Posterior vena cava (tissue), 2 donors: ENCODE results near the gene INF2. TPM values are rescaled to one million over a fixed set of nuclear protein-coding genes. Genes with fewer than 3 reads are reported as not detected.
"Not testable (repeated sequence)": the region's sequence is repeated elsewhere in the genome, so short reads cannot be mapped to it uniquely, and the experiment has no call there.

Experiments used
- DNase-seq: peaks from one replicate; pipeline ENCODE4 v3.0.0-alpha.2; 2020; ENCODE audit warnings: low spot score
- intact Hi-C, 2 donors: fragments of 100-400 bp; cut with DNase I; formaldehyde crosslinking; loops; one replicate each; pipeline versions ENCODE4 v1.14.1 to v1.14.2; 2022 to 2023
- total RNA-seq, 2 donors: library from RNA; stranded (reverse); fragmentation: NEBNext Ultra II Directional; extraction: Animal tissue kit (Norgen Biotek cat#: 25700); gene quantifications; one replicate each; pipeline ENCODE4 v1.2.1, GENCODE V29; 2021
- donor health status: DM: yes; HTN: yes; CAD: no.
- donor health status: DM: yes; HTN: yes; CAD: no.

INF2 gene
- total RNA-seq, 2 donors from 2014 or later = 70.5 to 78.7 TPM

DNA sequence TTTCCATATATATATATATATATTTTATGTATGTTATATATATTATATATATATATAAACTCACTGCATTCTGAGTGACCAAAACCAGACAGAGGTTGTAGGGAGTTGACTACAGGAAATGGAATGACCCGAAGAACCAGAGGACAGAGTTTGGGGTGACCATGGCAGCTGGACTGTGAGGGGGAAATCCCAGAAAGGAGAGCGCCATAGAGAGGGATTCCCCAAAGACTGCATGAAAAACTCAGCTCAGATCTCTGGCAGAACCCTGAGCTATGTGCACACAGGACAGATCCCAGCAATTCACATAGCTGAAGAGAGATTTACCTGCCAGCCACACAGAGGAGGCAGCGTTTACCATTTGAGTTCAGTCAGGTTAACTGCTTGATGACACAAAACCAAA, 19.7 kb upstream of the INF2 start:
- DNase-seq = no peak
- intact Hi-C loops = no loop called here

- intact Hi-C loops, DNase-seq: not testable (repeated sequence)
These were observed 18.0 kb upstream of the INF2 start for GRCh38 chr14:104671330-104671977.

GRCh38 chr14:104672119-104672518, 17.3 kb upstream of the INF2 start:
- intact Hi-C loops, DNase-seq: not testable (repeated sequence)

GRCh38 chr14:104673481-104673880, 15.9 kb upstream of the INF2 start:
- DNase-seq = no peak
- intact Hi-C loops = no loop called here

- no peak for DNase-seq
- intact Hi-C loops = no loop called here
These were observed 14.0 kb upstream of the INF2 start for GRCh38 chr14:104675447-104675846.

- intact Hi-C loops = no loop called here
- DNase-seq = no peak
These were observed 13.2 kb upstream of the INF2 start for GRCh38 chr14:104676130-104676693.

GRCh38 chr14:104676694-104677511, 12.5 kb upstream of the INF2 start:
- no peak for DNase-seq

GRCh38 chr14:104677512-104678332, 11.7 kb upstream of the INF2 start:
- DNase-seq = peak; percentile 92

More at GRCh38 chr14:104676694-104677511, 12.5 kb upstream of the INF2 start:
- intact Hi-C loops = no loop called here

DNA sequence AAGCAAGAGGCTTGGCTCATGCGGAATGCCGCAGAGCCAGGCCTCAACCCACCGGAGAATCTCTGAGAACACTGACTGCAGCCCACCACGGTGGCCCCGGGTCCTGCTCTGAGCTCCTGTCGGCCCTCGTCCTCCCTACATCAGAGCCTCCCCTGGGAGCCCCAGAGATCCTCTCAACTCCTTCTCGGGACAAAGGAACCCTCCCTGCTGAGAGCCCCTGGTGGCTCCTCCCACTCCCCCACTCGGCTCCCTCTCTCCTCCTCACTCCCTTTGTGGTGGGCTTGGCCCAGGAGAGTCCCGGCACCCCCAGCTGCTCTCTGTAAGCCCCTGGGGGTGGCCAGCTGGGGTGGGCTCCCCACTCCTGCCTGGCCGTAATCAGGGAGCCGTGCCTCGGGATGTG, 11.1 kb upstream of the INF2 start:
- no peak for DNase-seq
- intact Hi-C loops = no loop called here

More at GRCh38 chr14:104677512-104678332, 11.7 kb upstream of the INF2 start:
- intact Hi-C loops = no loop called here

GRCh38 chr14:104678901-104679705, 10.3 kb upstream of the INF2 start:
- intact Hi-C loops = no loop called here
- no peak for DNase-seq

DNA sequence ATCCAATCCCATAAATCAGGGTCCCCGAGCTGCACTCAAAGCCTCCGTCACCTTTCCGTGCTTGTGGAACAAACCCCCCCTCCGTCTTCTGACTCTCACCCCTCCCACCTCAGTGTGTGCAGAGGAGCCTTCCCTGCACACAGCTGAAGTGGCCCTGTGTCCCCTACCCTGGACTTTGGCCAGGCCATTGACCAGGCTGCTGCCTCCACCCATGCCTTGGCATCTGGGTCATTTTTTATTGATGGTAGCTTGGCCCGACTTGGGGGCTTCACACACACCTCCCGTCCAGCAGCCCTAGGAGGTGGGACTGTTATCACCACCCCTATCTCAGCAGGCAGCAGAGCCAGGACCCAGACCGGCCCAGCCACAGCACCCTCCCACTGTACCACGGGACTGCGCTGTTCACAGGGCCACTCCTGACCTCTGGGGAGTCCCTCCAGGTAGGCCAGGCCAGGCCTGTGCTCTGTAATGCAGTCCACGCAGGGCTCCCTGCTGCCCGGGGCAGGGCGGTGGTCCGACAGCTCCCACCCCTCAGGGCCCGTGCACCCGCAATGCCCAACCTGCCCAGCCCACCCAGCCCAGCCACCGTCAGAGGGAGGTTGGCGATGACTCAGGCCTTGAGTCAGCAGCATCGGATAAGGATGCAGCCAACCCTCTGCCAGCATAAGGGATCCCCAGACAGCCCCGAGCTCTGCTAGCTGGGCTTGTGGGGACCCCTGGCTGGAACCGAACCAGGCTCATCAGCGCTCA, 9.2 kb upstream of the INF2 start:
- DNase-seq = no peak
- intact Hi-C loops = no loop called here

GRCh38 chr14:104680806-104681688, 8.4 kb upstream of the INF2 start:
- intact Hi-C loops = no loop called here
- DNase-seq = no peak

DNA sequence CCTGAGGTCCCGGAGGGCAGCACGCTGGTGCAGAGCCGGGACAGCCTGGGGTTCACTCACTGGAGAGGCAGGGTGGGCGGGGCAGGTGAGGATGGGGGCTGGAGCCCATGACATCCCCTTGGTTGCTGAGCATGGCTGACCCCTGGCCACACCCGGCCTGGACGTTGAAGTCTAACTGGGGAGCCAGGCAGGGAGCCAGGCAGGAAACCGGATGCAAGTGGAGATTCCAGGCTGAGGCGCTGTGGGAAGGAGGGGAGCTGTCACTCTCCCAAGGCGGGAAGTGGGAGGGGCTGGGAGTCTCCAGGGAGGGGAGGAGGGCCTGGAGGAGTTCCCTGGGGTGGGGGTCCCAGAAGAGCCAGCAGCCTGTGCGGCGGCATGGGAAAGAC, 7.7 kb upstream of the INF2 start:
- DNase-seq = peak; percentile 95
- intact Hi-C loops = no loop called here

- intact Hi-C loops = no loop called here
- no peak for DNase-seq
These were observed 7.3 kb upstream of the INF2 start for GRCh38 chr14:104682107-104682593.

GRCh38 chr14:104683653-104684448, 5.6 kb upstream of the INF2 start:
- intact Hi-C loops = no loop called here
- no peak for DNase-seq

- intact Hi-C loops = no loop called here
- no peak for DNase-seq
These were observed 5.0 kb upstream of the INF2 start for GRCh38 chr14:104684449-104684821.
